ENCODE results near the gene B3GNT7. TPM values are rescaled to one million over a fixed set of nuclear protein-coding genes. Genes with fewer than 3 reads are reported as not detected.
A peak's percentile ranks its signal among the peaks of the same experiment; 100 is the strongest.

The B3GNT7 gene
- total RNA-seq, 1 experiment from 2014 or later = 11.0 TPM

DNA sequence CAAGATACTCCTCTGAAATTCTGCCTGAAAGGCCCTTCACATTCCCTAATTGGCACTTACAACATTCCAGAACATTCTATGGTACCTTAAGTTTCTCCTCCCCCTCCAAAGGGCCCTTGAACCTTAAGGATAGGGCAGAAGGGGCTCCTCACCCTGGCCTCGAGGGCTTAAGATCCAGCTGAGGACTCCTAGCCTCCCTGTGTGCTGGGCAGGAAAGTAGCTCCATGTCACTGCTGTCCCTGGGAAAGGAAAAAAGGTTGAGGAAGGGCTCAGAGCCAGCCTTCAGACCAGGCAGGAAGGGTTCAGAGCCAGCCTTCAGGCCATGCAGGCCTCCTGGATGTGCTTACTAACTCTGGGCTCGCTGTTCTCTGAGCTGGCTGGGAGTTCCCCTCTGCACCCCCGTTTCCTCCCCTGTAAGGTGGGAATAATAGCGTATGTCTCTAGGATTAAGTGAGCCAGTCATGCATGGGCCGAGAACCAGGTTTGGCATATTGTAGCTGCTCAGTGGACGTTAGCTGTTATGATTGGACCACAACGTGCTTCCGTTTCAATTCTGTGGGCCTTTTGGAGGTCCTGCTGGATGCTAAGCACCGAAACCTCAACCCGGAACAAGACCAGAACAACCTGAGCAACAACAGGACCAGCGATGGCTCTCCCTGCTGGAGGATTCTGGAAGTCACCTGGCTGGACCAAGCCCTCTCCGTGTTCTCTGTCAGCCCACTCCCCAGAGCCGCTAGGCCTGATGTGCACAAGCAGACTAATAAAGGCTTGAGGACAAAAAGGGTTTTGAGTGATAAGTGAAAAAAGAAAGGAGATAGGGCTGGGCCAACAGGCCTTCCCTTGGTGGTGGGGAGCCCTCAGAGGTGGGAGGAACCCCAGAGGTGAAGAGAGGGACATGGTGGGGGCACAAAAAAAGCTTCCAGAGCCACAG lies 1.0 kb upstream of the B3GNT7 start:
- ChIA-PET POLR2A (ENCODE audit: unreplicated experiment) (no interaction called here), CTCF (no interaction called here)
- H3K79me2 ChIP-seq (ENCODE audit: low read length) = no peaks in the 10 kb centered on the region
- no peak overlapping the region for H3K27ac ChIP-seq (ENCODE audit: low read length)
- ATAC-seq (peak; percentile 10; the same call in 1 of the 2 replicates), DNase-seq (peak; percentile 28)
- no peak overlapping the region for H3K4me3 ChIP-seq (ENCODE audit: low read length)
- TF ChIP-seq, protein P1, sequence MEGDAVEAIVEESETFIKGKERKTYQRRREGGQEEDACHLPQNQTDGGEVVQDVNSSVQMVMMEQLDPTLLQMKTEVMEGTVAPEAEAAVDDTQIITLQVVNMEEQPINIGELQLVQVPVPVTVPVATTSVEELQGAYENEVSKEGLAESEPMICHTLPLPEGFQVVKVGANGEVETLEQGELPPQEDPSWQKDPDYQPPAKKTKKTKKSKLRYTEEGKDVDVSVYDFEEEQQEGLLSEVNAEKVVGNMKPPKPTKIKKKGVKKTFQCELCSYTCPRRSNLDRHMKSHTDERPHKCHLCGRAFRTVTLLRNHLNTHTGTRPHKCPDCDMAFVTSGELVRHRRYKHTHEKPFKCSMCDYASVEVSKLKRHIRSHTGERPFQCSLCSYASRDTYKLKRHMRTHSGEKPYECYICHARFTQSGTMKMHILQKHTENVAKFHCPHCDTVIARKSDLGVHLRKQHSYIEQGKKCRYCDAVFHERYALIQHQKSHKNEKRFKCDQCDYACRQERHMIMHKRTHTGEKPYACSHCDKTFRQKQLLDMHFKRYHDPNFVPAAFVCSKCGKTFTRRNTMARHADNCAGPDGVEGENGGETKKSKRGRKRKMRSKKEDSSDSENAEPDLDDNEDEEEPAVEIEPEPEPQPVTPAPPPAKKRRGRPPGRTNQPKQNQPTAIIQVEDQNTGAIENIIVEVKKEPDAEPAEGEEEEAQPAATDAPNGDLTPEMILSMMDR (conservative IDR thresholded peaks at IDR 0.05; ENCODE audit: low read depth, low read length) = peak; percentile 53
- no peak for TF ChIP-seq EZH2phosphoT487 (IDR thresholded peaks at IDR 0.05; ENCODE audit: borderline replicate concordance, low read length)
- TF ChIP-seq EZH2 (IDR thresholded peaks at IDR 0.05; ENCODE audit: low read length, unreplicated experiment) = no peak
- no peaks in the 10 kb centered on the region for H3K9me3 ChIP-seq (ENCODE audit: low read length)
- BruUV-seq (replicated peaks) = no TSS peak
- H3K4me2 ChIP-seq (ENCODE audit: low read length) = no peak overlapping the region; the same call in 1 of the 2 replicates
- H3K9ac ChIP-seq (ENCODE audit: low read length) = no peak overlapping the region
- H4K20me1 ChIP-seq (ENCODE audit: low read length) = no peaks in the 10 kb centered on the region
- no peaks in the 10 kb centered on the region for H3K9me2 ChIP-seq (replicated peaks; ENCODE audit: low read length)
- peaks cover 9% of the 10 kb centered on the region; the same call in 1 of the 2 replicates for H3K4me1 ChIP-seq (ENCODE audit: insufficient read depth, low read length)
- intact Hi-C loops (cut with micrococcal nuclease) = no loop called here
- H3F3A ChIP-seq (ENCODE audit: low read length, unreplicated experiment) = no peaks in the 10 kb centered on the region
- no peaks in the 10 kb centered on the region for H3K36me3 ChIP-seq (ENCODE audit: low read depth, low read length)
- H2AFZ ChIP-seq (ENCODE audit: low read length) = 0 out of 2 replicates have a peak overlapping the region, but pooled peaks have one; percentile 53
- H3K27me3 ChIP-seq (ENCODE audit: low read length) = no peaks in the 10 kb centered on the region

DNA sequence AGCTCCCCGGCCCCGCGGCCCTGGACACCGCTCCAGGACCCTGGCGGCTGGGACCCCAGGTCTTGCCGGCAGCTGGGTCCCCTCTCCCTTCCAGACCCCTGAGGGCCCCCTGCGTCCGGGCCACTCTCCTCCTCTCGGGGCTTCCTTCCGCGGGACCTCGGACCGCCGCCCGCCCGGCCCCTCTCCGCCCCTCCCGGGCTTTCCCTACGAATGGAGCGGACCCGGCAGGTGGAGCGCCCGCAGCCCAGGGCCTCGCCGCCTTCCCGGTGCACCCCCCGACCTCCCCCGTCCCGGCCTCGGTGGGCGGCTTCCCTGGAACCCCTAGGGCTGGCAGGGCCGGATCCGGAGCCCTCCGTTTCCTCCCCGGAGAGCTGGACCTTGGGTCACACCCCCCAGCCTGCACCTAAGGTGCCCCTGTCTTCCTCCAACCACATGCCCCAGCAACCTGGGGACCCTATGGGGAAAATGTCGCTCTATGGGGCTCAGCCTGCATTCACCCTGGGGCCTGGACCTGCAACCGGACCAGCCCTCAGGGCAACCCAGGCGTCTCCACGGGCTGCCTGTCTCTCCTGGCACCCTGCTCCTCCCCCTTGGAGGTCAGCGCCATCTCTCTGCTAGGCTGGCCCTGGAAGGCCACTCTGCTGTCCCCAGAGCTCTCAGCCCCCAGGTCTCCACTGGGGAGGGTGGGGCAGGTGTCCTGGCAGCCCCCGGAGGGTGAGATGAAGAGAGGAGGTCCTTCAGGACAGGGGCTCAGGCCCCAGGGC lies 730 bp downstream of the B3GNT7 start:
- ChIA-PET CTCF (interaction anchor here (0.5 kb wide), 1 partner anchor 33 kb away, joined by 11 read pairs; no protein-coding TSS in a partner anchor), POLR2A (ENCODE audit: unreplicated experiment) (no interaction called here)
- DNase-seq = no peak
- no peak overlapping the region for H2AFZ ChIP-seq (ENCODE audit: low read length)
- TF ChIP-seq, protein P1 (conservative IDR thresholded peaks at IDR 0.05; ENCODE audit: low read depth, low read length) = no peak
- TF ChIP-seq EZH2 (IDR thresholded peaks at IDR 0.05; ENCODE audit: low read length, unreplicated experiment) = no peak
- no peak for TF ChIP-seq EZH2phosphoT487 (IDR thresholded peaks at IDR 0.05; ENCODE audit: borderline replicate concordance, low read length)
- H3K4me2 ChIP-seq (ENCODE audit: low read length) = peak overlapping the region; percentile 67
- H4K20me1 ChIP-seq (ENCODE audit: low read length) = no peaks in the 10 kb centered on the region
- no peak overlapping the region for H3K9ac ChIP-seq (ENCODE audit: low read length)
- no peaks in the 10 kb centered on the region for H3F3A ChIP-seq (ENCODE audit: low read length, unreplicated experiment)
- no peaks in the 10 kb centered on the region for H3K9me3 ChIP-seq (ENCODE audit: low read length)
- H3K27ac ChIP-seq (ENCODE audit: low read length) = no peak overlapping the region
- no peaks in the 10 kb centered on the region for H3K9me2 ChIP-seq (replicated peaks; ENCODE audit: low read length)
- peak overlapping the region; percentile 47 for H3K4me3 ChIP-seq (ENCODE audit: low read length)
- H3K36me3 ChIP-seq (ENCODE audit: low read depth, low read length) = no peaks in the 10 kb centered on the region
- no peaks in the 10 kb centered on the region for H3K79me2 ChIP-seq (ENCODE audit: low read length)
- intact Hi-C loops (cut with micrococcal nuclease) = no loop called here
- no TSS peak for BruUV-seq (replicated peaks)
- no peaks in the 10 kb centered on the region for H3K27me3 ChIP-seq (ENCODE audit: low read length)
- peaks cover 21% of the 10 kb centered on the region for H3K4me1 ChIP-seq (ENCODE audit: insufficient read depth, low read length)
- no peak for ATAC-seq
